Measurements from ENCODE around the gene FRMD3.
A peak's percentile ranks its signal among the peaks of the same experiment; 100 is the strongest.

Gene FRMD3

DNA sequence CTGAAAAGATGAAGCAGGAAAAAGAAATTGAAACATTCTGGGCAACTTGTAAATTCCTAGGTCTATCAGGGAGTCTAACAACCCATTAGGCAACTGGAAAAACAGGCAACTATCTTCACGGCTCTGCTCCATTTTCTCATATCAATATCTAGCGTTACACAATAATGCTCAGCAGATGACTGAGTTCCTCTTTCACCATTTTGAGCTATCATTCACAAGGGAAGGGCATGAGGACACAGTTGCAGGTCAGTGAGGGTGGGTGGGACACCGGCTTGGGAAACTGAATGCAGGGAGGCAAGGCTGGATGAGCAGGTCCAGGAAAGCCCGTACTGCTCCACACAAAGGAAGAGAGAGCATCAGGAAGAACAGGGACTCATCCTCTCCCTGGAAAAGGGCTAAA is 67.0 kb downstream of the FRMD3 start:
- DNase-seq = peak; percentile 13

DNA sequence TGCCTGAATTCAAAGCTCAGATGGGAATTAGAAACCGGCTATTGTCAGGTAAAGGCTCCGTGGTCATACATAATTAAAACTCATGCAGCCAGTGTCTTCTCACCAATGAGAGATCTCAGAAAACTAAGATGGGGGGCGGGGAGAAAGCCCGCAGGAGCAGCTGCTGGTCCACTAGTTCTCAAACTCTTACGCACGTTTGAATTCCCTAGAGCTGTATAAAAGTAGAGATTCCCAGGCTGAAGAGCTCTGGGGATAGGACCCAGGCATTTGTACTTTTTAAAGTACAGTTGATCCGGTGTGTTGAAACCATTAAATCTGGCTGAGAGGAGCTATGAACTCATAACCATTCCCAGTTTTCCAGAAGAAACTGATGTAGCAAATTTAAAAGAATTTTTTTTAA is 68.5 kb downstream of the FRMD3 start:
- DNase-seq = no peak

DNA sequence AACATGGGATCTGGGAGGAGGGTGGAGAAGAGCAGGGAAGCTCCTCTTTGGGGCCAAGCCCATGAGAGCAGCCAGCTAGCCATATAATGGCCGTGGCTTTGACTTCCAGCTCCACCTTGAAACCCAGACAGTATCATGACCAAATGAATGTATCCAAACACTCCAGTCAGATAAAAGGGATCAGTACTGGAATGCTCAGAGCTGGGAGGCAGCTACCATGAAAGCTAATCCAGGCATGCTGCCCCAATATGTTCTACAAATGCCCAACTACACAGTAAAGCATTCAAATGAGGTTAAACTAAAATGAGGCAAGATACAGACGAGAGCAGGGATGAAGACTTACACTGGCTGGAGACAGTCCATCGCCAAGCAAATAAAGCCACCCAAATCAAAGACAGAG is 69.4 kb downstream of the FRMD3 start:
- no peak for DNase-seq

DNA sequence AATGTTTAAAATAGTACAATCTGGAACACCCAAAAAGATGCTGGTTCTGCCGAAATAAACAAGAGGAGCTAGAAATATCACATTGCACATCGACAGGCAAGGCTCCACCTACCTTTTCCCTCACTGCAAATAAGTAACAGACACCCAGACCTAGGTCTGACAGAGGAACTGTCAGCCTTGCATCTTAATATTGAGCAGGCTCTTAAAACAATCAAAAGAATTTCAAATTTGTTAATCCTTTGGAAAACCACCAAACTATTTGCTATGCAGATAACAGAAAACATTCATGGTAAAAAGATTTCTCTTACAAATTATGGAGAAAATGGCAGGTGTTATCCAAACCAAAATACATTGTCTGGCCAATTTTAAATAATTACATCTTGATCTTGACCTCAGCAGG is 71.3 kb downstream of the FRMD3 start:
- no peak for DNase-seq

DNA sequence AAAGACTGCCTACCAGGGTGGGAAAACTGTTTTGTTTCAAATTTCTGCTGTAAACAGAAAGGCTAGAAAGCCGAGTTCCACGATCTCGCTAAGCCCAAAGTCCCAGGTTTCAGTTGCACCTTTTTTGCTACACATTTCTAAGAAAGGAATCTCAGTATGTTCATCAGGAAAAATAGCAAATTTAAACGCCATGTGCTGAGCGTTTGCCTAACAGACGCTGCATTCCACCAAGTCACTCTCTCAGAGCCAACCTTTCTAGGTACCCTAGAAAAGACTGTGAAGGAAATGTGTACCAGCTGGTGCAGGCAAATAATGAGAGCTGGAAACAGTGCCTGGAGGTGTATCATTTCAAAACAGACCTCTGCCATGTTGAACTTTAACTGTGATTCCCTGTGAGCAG is 71.8 kb downstream of the FRMD3 start:
- DNase-seq = no peak

DNA sequence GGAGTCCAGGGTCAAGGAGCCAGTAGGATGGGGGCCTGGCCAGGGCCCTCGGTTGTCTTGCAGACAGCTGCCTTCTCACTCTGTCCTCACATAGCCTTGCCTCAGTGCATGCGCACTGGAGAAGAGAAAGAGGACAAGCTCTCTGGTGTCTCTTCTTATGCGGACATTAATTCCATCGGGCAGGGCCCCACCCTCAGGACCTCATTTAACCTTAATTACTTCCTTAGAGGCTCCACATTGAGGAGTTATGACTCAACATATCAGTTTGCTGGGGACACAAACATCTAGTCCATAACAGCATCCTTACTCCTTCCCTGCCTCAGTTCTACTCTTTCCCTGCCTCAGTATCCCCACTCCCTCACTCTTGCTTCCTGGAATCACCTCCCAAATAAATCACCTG is 78.4 kb downstream of the FRMD3 start:
- no peak for DNase-seq

DNA sequence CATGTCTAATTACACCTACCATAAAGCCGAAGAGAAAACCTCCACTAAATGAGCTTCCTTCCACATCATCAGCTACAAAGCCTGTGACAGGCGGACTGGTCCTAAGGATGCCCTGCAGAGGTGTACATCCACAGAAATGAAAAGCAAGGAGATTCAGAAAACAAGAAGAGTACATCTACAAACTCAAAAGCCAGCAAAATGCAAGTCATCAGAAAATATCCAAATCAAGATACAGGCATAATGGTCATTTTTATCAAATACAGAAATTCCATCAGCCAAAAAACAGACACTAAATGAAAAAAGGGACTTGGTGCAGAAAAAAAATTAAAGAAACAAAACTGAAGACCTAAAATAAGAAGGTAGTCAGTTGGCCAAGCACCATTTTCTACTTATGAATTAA is 79.7 kb downstream of the FRMD3 start:
- no peak for DNase-seq

DNA sequence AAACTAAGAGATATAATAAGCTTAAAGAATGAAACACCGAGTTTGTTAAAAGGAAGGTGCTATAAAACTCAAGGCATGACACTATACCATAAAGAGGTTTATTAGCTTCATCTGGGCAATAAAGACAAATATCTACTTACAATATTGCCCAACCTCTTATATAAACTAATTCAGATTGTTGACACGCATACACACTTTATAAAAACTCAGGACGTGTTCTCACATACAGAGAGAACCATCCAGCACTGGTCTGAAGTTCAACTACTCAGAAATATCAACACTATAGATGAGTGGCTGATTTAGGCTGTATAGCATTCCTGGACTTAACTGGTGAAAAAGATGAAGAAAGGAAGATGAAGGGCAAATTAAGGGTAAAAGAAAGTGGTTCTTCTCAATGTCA is 81.2 kb downstream of the FRMD3 start:
- DNase-seq = no peak

DNA sequence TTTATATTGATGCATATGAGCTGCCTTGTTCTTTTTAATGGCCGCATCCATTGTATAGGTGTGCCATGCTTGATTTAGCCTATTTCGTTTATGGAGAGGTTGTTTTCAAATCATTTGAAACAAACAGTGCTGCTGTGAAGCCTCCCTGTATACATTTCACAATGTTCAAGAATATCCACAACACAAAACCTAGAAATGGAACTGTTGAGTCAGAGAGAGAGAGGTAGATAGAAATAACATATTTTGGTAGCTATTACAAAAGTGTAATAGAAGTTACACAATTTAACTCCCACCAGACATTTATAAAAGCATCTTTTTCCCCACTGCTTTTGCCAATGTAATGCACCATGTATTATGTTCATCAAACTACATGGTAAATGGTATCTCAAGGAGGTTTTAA is 82.0 kb downstream of the FRMD3 start:
- no peak for DNase-seq

DNA sequence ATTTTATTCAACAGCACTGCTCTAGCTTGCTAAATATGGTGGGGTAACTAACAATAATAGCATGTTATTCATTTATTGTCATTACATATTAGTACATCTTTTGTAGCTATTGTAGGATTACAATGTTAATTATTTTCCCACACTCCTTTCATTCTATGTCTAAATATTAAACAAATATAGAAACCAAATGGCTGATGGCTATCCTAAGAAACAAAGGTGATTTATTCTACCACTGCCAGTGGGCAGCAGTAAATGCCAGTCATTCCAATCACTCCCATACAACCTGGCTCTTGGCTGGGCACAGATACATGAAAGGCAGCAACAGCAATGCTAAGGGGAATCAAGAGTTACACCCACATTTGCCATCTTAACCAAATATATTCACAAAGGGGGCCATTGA is 84.1 kb downstream of the FRMD3 start:
- DNase-seq = no peak

DNA sequence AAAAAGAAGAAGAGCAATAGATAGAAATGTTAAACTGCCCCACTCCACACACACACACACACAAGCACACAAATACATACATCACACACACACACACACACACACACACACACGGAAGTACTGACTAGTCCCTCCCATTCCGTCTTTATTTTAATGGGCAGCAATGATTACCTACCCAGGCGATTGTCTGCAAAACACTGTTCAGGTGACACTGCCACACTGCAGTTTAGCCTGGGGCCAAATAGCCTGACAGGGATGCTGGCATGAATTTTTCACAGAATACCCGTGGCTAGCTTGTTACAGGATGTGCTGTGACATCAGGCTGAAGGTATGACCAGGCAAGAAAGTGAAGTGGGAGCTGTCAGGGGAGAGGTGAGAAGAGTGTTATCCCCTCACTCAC is 86.9 kb downstream of the FRMD3 start:
- no peak for DNase-seq

DNA sequence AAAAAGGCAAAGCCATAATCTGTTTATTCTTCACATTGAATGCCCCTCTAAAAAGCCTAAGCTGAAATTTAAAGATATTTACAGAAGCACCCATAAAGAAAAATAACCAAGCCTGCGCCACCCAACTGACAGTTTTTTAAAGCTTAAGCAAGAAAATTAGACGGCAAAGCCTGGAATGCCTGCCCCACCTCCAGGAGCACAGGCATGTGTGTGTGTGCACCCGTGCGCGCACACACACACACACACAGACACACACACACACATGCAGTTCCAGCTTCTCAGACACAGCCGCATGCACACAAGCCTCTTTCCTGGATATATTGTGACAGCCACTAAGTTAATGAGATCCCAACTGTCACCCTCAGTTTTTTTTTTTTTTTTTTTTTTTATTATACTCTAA is 88.2 kb downstream of the FRMD3 start:
- DNase-seq = no peak

DNA sequence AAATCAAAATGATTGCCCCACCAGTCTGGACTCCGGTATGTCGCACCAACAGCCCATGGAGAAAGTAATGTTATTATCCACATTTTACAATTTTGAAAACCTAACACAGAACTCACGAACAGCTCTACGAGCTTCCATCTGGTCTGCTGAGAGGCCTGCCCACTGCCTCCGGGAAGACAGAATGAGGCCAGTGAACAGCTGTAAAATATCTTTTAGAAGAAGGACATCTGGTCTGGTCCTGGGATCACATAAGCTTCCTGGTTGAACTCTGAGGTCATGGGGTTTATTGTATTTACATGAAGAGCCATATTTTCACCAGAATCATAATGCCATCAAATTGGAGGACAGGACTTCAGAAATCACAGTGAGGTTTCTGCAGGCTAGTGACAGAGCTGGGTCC is 89.0 kb downstream of the FRMD3 start:
- no peak for DNase-seq

DNA sequence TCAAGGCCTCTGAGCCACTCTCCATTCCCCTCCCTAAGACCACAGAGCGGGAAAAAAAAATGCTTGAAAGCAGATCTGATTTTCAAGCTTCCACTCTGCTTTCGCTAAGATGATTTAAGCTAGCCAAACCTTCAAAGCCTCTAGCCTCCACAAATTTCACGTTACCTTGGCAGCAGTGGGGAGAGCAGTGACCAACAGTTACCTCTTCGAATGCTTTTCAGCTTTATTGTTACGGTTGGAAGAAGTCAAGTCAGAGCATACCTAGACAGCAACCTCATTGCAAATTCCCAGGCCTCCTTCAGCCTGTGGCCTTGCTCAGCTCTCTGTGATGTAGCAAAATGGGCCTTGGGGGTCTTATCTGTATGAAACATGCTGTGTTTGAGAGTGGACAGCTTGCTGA is 89.6 kb downstream of the FRMD3 start:
- DNase-seq = no peak

DNA sequence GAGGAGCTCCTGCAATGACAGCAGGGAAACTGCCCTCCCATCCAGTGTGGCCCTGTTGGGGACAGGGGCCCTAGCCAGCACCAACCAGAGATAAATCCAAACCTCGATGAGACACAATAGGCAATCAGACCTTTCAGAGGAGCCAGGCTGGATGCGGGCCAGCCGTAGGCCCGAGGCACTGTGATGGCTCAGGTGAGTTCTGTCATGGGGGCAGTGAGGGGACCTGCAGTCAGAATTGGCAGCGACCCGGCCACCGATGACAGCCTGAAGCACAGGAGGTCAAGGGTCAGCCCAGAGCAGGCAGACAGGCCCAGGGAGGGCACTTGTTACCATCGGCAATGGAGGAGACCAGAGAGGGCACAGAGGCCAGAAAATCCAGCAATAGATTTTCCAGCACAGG is 90.8 kb downstream of the FRMD3 start:
- DNase-seq = no peak

DNA sequence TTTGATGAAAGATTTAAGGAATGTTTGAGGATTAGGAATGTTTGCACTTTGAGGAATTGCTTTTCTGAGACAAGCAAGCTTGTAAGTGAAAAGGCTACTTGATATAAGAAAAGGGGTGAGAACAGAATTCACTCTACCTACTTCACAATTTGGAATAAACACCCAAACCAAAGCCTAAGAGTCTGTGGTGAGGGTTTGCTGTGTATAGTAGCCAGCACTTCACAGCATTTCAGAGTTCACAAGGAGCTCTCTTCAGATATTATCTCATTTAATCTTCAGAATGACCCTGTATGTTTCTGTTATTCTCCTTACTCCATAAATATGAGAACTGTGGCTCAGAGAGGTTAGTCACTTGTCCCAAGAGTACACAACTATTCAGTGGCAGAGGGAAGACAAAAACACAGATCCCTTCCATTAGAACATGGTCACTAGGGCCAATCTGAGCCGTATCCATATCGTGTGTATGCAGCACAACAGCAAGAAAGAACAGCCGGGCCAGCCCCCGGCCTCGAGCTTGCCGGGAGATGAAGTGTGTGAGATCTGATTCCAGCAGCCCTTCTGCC is 92.4 kb downstream of the FRMD3 start:
- no peak for DNase-seq

DNA sequence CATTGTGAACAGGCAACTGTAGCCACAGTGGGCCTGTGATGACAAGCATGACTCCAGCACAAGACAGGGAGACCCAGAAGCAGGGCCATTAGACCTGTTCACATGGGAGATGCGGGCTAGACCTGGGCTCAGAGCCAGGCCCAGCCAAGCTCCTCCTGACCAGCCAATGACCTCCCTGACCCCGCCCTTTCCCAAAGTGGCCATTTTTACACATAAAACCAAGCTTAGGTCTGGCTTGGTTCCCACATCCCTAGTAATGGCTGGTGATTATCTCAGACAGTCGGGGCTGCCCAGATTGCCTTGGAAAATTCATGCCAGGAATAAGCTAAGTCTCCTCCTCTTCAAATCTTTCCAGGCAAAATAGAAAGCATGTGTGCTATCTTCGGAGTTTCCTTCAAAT is 94.1 kb downstream of the FRMD3 start:
- no peak for DNase-seq

DNA sequence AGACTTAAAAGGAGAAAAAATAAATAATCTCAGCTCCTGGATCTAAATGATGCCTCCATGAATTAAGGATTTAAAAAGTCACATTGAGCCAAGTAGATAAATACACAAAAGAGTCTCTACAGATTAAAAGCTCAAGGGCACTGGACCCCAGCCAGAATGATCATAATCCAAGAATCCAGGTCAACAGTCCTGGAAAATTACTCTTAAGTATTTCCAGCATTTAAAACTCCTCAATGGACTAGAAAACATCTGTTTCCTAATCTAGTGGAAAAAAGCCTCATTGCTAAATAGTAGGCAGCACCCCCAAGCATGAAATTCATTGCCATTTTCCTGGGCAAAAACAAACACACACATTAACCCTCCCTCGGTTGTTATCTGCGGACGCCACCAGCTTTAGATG is 96.8 kb downstream of the FRMD3 start:
- DNase-seq = no peak

DNA sequence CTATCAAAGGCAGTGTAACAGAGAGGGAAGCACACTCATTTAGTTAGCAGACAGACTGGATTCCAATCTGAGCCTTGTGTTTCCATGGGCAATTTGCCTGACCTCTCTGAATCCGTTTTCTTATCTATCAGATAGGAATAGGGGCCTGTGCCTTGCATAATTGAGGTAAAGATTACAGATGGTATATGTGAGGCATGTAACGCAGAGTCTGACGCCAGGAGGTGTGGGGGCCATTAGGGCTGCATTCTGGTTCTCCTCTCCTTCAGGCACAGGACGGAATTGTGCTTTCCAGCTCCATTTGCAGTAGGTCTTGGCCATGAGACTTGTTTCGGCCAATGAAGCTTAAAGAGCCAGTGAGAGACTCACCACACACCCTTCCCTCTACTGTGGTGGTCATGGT is 97.6 kb downstream of the FRMD3 start:
- DNase-seq = no peak

DNA sequence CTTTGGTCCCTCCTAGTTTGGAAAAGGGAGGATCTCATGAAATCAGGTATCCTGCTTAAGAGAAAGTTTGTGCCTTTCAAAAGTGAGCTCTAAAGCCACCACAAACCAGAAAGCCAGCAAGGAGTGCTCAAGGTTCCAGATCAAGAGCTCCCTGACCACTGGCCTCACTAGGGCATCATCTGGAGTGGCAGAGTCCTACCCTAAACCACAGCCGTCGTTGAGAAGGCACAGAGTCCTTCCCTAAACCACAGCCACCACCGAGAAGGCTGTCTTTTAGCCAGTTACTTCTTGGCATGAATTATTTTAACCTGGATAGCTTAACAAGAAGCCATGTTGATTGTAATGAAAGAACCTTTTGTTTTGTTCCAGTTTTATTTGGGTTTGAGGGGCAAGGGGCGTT is 102.9 kb downstream of the FRMD3 start:
- DNase-seq = no peak

DNA sequence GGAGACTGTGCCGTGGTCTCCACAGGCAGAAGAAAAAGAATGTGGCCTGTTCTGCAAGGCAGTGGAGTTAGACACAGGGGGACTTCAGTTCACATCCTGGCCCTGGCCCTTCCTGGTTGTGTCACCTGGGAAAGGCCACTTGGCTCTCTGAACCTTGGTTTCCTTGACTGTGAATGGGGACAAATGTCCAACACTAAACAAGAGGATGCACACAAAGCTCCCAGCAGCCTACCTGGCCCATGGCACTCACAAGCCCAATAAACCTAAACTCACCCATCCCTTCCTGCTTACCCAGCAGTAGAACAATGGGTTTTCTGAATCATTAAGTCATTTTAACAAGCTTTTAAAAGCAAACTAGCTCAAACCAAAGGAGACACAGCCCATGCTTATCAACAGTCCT is 103.9 kb downstream of the FRMD3 start:
- DNase-seq = no peak

DNA sequence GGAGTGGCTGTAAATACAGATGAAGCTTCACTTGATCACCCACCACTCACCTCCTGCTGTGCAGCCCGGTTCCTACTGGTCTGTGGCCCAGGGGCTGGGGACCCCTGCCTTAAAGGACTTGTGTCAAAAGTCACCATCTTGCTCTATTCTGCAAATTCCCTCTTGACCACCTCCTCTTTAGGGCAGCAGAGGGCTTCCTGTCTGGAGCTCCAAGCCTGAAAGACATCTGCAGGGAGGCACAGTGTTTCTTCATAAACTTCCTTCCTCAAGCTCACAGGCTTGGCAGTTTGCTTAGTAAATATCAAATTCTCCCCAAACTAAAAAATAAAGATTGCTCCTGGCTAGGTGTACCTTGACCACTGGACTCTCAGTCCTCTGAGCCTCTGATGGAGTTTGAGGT is 104.4 kb downstream of the FRMD3 start:
- no peak for DNase-seq

DNA sequence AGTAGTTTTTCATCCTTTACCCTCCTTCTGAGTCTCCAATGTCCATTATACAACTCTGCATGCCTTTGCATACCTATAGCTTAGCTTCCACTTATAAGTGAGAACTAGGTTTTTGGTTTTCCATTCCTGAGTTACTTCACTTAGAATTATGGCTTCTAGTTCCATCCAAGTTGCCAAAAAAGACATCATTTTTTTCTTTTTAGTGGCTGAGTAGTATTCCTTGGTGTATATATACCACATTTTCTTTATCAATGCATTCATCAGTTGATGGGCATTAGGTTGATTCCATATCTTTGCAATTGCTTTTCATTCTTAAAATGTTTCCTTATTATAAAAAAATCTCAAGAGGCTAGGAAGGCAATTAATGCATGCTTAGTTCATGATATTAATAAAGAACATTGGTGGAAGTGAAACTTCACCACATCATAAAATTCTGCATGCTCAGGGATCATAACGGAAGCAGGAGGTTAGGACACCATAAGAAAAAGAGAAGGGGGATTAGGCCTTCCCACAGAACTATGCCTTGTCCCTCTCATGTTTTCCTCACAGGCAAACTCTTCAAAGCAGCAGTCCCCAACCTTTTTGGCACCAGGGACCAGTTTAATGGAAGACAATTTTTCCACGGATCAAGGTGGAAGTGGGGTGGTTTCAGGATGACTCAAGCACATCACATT is 105.2 kb downstream of the FRMD3 start:
- no peak for DNase-seq

DNA sequence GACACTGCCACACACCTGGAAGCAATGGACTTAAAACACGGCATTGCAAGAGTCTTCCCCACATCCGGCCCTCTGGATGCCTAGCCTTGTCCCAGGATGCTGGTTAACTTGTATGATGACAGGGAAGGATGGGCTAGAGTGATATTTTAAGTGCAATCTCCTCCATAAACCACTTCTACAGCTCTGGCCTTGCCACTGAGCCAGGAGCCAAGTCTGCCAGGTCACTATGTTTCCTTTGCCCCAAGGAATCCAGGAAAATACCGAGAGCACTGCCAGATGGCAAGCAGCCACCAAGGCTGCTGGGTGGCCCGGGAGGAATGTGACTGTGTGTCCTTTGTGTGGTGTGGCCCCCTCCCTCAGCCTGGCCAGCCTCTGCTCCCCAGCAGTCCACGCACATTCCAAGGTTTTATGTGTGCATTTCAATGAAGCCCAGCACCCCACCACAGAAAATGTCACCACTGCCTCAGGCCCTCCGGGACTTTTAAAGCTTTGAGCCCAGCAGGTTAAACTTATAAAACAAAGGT is 106.0 kb downstream of the FRMD3 start:
- no peak for DNase-seq
